K562 (cell line): ENCODE results near the gene FBXO46. TPM values are rescaled to one million over a fixed set of nuclear protein-coding genes. Genes with fewer than 3 reads are reported as not detected.
A peak's percentile ranks its signal among the peaks of the same experiment; 100 is the strongest.

Experiments used
- CREBBP ChIP-seq: IDR thresholded peaks from one replicate; pipeline ENCODE4 v1.6.1; 2012; ENCODE audit warnings: low read depth, mild to moderate bottlenecking, control low read depth, inconsistent platforms, low read length
- CSDE1 ChIP-seq, 2 experiments: fragments of 450-650 bp; IDR thresholded peaks; 2 replicates each; pipeline ENCODE4 v1.6.1; 2016; ENCODE audit warnings: mild to moderate bottlenecking in 1 of 2
- ELF1 ChIP-seq: fragments of 200-800 bp; sonication (Bioruptor generic); IDR thresholded peaks from 2 replicates; pipeline ENCODE4 v1.6.1; 2016; ENCODE audit warnings: missing genetic modification characterization, missing compliant biosample characterization
- FUS ChIP-seq: fragments of 200-400 bp; formaldehyde crosslinking; optimal IDR thresholded peaks from 2 replicates; pipeline ENCODE3; 2017; ENCODE audit warnings: low read depth, low read length
- HIVEP1 ChIP-seq: fragments of 250-450 bp; sonication (Bioruptor Pico); IDR thresholded peaks from 2 replicates; pipeline ENCODE4 v1.4.0; 2020; ENCODE audit warnings: mild to moderate bottlenecking
- MYC ChIP-seq, 2 experiments: fragments of 250-450 bp in 1 of 2; sonication (Bioruptor Pico) in 1 of 2; IDR thresholded peaks; 2 replicates each; pipeline versions ENCODE4 v1.5.1 to v1.6.1; 2012 to 2021; ENCODE audit warnings: low read depth in 2 of 2, borderline replicate concordance in 1 of 2, improper control_type of control experiment in 1 of 2, low read length in 1 of 2, mild to moderate bottlenecking in 1 of 2, moderate library complexity in 1 of 2
- NCOA2 ChIP-seq, 2 experiments: fragments of 450-650 bp; IDR thresholded peaks; 2 replicates each; pipeline ENCODE4 v1.6.1; 2018; ENCODE audit warnings: mild to moderate bottlenecking in 2 of 2, moderate library complexity in 1 of 2; ENCODE audit not compliant: partially characterized antibody in 2 of 2
- PTBP1 ChIP-seq: fragments of 200-400 bp; formaldehyde crosslinking; IDR thresholded peaks from 2 replicates; pipeline ENCODE4 v1.6.1; 2017; ENCODE audit warnings: low read depth, low read length
- SMAD4 ChIP-seq: fragments of 250-450 bp; sonication (Bioruptor Pico); conservative IDR thresholded peaks from 2 replicates; pipeline ENCODE4 v1.8.0; 2021; ENCODE audit warnings: inconsistent platforms, mild to moderate bottlenecking, moderate library complexity
- SPI1 ChIP-seq: IDR thresholded peaks from 2 replicates; pipeline ENCODE4 v1.6.1; 2011; ENCODE audit warnings: low read depth, low read length, control low read depth, borderline replicate concordance
- ZNF408 ChIP-seq: fragments of 250-450 bp; sonication (Bioruptor Pico); IDR thresholded peaks from 2 replicates; pipeline ENCODE4 v1.4.0; 2020; ENCODE audit warnings: low read depth, mild to moderate bottlenecking, moderate library complexity
- ZNF551 ChIP-seq: fragments of 250-450 bp; sonication (Bioruptor Pico); IDR thresholded peaks from 2 replicates; pipeline ENCODE4 v1.5.0; 2021; ENCODE audit warnings: mild to moderate bottlenecking, moderate library complexity
- polyA plus RNA-seq, 8 experiments: library from polyadenylated mRNA; depleted of rRNA in 4 of 8; stranded (reverse) in 5 of 8; unstranded in 3 of 8; fragments of >200 nt; fragmentation: Nextera tagmentation in 2 of 8; fragmentation: Illumina TruSeq in 1 of 8; extraction: Ambion mirVana in 2 of 8; extraction: Trizol in 1 of 8; gene quantifications; 2 replicates each; pipeline versions ENCODE4 v1.2.1 to v1.2.3, GENCODE V29; 2011 to 2014; ENCODE audit warnings: inconsistent platforms in 1 of 8, missing spikeins in 1 of 8
- total RNA-seq, 7 experiments: library from RNA; depleted of rRNA in 6 of 7; stranded (reverse); fragments of >200 nt in 6 of 7; fragmentation: Illumina TruSeq in 2 of 7; extraction: Trizol in 2 of 7; gene quantifications; 2 replicates each; pipeline versions ENCODE4 v1.2.1 to v1.2.3, GENCODE V29; 2011 to 2021; ENCODE audit warnings: low replicate concordance in 1 of 7
- TF ChIP-seq, protein P1 (sequence below): sonication (generic); formaldehyde crosslinking; IDR thresholded peaks from 2 replicates; pipeline ENCODE4 v1.9.0; 2022; ENCODE audit warnings: mild to moderate bottlenecking, missing genetic modification reagents
- TF ChIP-seq, protein P2 (sequence below): fragments of 450-650 bp; IDR thresholded peaks from 2 replicates; pipeline ENCODE4 v1.6.1; 2016; ENCODE audit warnings: mild to moderate bottlenecking, moderate library complexity

Gene FBXO46
- total and polyA plus RNA-seq, 9 of the 15 experiments (the other 6 are each of a cell fraction or from before 2014, with no cell fraction given), result 1.5 to 36.1 (median 7.3) TPM

DNA sequence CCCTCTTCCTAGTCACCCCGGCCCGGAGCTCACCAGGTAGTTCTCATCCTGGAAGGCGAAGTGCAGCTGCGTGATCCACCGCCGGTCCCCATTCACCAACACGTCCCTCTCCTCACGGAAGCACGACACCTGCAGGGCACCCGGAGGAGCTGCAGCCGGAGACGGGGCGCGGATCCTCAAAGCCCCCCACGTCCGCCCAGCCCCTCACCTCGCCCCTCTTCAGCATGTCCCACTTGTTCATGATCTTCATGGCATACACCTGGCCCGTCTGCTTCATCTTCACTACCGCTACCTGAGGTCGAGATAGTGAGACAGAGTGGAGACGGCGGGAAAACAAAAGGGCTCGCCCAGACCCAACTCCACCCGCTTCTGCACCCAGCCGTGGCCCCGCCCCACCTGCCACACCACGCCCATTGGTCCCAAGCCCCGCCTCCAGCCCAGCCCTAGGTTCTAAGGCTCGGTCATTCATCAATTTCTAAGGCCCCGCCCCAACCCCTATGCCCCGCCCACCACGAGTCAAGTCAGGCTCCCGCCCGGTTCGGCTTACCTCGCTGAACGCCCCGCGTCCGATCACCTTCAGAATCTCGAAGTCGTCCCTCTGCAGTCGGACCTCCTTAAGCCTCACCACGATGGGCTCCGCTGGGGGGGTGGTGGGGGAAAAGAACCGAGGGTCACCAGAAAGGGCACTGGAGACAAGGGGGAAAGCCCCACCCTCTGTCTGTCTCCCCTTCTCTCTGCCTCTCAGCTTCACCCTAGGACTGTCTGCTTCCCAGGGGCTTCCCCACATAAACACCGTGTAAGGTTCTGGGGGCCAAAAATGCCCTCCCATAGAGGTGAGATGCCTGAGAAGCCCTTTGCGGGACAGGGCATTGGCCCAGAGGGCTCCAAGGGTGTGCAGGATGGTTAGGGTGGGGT lies 48.8 kb upstream of the FBXO46 start (continued):
- TF ChIP-seq, protein P1, sequence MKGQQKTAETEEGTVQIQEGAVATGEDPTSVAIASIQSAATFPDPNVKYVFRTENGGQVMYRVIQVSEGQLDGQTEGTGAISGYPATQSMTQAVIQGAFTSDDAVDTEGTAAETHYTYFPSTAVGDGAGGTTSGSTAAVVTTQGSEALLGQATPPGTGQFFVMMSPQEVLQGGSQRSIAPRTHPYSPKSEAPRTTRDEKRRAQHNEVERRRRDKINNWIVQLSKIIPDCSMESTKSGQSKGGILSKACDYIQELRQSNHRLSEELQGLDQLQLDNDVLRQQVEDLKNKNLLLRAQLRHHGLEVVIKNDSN, result no peak
- TF ChIP-seq SMAD4, result peak; percentile 71
- no peak for TF ChIP-seq SPI1
- TF ChIP-seq HIVEP1, result no peak
- no peak for TF ChIP-seq FUS
- TF ChIP-seq PTBP1, result 0 out of 2 replicates have a peak, but pooled peaks have one; percentile 30
- TF ChIP-seq, protein P2, sequence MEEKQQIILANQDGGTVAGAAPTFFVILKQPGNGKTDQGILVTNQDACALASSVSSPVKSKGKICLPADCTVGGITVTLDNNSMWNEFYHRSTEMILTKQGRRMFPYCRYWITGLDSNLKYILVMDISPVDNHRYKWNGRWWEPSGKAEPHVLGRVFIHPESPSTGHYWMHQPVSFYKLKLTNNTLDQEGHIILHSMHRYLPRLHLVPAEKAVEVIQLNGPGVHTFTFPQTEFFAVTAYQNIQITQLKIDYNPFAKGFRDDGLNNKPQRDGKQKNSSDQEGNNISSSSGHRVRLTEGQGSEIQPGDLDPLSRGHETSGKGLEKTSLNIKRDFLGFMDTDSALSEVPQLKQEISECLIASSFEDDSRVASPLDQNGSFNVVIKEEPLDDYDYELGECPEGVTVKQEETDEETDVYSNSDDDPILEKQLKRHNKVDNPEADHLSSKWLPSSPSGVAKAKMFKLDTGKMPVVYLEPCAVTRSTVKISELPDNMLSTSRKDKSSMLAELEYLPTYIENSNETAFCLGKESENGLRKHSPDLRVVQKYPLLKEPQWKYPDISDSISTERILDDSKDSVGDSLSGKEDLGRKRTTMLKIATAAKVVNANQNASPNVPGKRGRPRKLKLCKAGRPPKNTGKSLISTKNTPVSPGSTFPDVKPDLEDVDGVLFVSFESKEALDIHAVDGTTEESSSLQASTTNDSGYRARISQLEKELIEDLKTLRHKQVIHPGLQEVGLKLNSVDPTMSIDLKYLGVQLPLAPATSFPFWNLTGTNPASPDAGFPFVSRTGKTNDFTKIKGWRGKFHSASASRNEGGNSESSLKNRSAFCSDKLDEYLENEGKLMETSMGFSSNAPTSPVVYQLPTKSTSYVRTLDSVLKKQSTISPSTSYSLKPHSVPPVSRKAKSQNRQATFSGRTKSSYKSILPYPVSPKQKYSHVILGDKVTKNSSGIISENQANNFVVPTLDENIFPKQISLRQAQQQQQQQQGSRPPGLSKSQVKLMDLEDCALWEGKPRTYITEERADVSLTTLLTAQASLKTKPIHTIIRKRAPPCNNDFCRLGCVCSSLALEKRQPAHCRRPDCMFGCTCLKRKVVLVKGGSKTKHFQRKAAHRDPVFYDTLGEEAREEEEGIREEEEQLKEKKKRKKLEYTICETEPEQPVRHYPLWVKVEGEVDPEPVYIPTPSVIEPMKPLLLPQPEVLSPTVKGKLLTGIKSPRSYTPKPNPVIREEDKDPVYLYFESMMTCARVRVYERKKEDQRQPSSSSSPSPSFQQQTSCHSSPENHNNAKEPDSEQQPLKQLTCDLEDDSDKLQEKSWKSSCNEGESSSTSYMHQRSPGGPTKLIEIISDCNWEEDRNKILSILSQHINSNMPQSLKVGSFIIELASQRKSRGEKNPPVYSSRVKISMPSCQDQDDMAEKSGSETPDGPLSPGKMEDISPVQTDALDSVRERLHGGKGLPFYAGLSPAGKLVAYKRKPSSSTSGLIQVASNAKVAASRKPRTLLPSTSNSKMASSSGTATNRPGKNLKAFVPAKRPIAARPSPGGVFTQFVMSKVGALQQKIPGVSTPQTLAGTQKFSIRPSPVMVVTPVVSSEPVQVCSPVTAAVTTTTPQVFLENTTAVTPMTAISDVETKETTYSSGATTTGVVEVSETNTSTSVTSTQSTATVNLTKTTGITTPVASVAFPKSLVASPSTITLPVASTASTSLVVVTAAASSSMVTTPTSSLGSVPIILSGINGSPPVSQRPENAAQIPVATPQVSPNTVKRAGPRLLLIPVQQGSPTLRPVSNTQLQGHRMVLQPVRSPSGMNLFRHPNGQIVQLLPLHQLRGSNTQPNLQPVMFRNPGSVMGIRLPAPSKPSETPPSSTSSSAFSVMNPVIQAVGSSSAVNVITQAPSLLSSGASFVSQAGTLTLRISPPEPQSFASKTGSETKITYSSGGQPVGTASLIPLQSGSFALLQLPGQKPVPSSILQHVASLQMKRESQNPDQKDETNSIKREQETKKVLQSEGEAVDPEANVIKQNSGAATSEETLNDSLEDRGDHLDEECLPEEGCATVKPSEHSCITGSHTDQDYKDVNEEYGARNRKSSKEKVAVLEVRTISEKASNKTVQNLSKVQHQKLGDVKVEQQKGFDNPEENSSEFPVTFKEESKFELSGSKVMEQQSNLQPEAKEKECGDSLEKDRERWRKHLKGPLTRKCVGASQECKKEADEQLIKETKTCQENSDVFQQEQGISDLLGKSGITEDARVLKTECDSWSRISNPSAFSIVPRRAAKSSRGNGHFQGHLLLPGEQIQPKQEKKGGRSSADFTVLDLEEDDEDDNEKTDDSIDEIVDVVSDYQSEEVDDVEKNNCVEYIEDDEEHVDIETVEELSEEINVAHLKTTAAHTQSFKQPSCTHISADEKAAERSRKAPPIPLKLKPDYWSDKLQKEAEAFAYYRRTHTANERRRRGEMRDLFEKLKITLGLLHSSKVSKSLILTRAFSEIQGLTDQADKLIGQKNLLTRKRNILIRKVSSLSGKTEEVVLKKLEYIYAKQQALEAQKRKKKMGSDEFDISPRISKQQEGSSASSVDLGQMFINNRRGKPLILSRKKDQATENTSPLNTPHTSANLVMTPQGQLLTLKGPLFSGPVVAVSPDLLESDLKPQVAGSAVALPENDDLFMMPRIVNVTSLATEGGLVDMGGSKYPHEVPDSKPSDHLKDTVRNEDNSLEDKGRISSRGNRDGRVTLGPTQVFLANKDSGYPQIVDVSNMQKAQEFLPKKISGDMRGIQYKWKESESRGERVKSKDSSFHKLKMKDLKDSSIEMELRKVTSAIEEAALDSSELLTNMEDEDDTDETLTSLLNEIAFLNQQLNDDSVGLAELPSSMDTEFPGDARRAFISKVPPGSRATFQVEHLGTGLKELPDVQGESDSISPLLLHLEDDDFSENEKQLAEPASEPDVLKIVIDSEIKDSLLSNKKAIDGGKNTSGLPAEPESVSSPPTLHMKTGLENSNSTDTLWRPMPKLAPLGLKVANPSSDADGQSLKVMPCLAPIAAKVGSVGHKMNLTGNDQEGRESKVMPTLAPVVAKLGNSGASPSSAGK, result no peak
- TF ChIP-seq ELF1 (tag), result no peak
- no peak for TF ChIP-seq NCOA2 (IDR thresholded peaks at IDR 0.05; ENCODE audit: partially characterized antibody in 2 of 2)
- no peak for TF ChIP-seq ZNF551 (CRISPR knock-in tag)
- TF ChIP-seq MYC (IDR thresholded peaks at IDR 0.05; ENCODE audit: low read depth, low read length), result no peak
- no peak for TF ChIP-seq MYC (CRISPR knock-in tag; IDR thresholded peaks at IDR 0.05; ENCODE audit: borderline replicate concordance, low read depth)
- TF ChIP-seq CREBBP, result no peak
- TF ChIP-seq CSDE1 (IDR thresholded peaks at IDR 0.05), result no peak
- no peak for TF ChIP-seq ZNF408 (CRISPR knock-in tag)
